K562 (cell line): Measurements from ENCODE around the gene EGFR. TPM values are rescaled to one million over a fixed set of nuclear protein-coding genes. Genes with fewer than 3 reads are reported as not detected.

Experiments
- ATAC-seq: fragments of 200-7000 bp; cut with Tn5 transposase; 3 replicates; pipeline ENCODE4 v1.9.1; 2020; ENCODE audit warnings: moderate library complexity
- BruUV-seq: library from RNA; stranded (reverse); fragments of 400-500 nt; replicated peaks from 2 replicates; lab custom pipeline; 2021; lab: Mats Ljungman, UMichigan
- CTCF ChIA-PET: fragments of 300-600 bp; formaldehyde crosslinking; extraction: SDS; loops from one replicate; lab custom pipeline; 2021; ENCODE audit warnings: low intra/inter-chr PET ratio; lab: Yijun Ruan, JAX
- POLR2A ChIA-PET: fragments of 300-600, 350-650 bp; sonication (Branson Sonifier 250); formaldehyde crosslinking; extraction: SDS; loops from one replicate; lab custom pipeline; 2021; ENCODE audit warnings: antibody characterized with exemption, inconsistent platforms; lab: Yijun Ruan, JAX
- DNase-seq, 4 experiments: peaks; one replicate each; pipeline versions ENCODE4 v3.0.0 to v3.0.0-alpha.2; 2011 to 2018; ENCODE audit warnings: low spot score in 3 of 4, mixed read lengths in 3 of 4; ENCODE audit errors: extremely low read depth in 1 of 4
- FAIRE-seq: peaks from 2 replicates; lab custom pipeline; 2011; peaks lifted over from hg19 to GRCh38; lab: Jason Lieb, UNC
- H2AFZ ChIP-seq: 2 replicates; pipeline ENCODE4 v1.6.0; 2011; ENCODE audit warnings: low read depth, low read length, control low read depth, inconsistent platforms
- H3K27ac ChIP-seq: fragments of 200-600 bp; 3 replicates; pipeline ENCODE4 v1.8.0; 2011; ENCODE audit warnings: low read depth, mild to moderate bottlenecking, control low read depth, inconsistent platforms, low read length, moderate library complexity, mixed read lengths; ENCODE audit errors: extremely low read depth
- H3K27me3 ChIP-seq, 2 experiments: fragments of 300-600 bp in 1 of 2; 2 replicates in 1 of 2; 3 replicates in 1 of 2; pipeline versions ENCODE4 v1.6.0 to v1.8.0; 2011; ENCODE audit warnings: inconsistent platforms in 2 of 2, low read length in 2 of 2, mild to moderate bottlenecking in 1 of 2, mixed read lengths in 1 of 2, moderate library complexity in 1 of 2; ENCODE audit not compliant: control insufficient read depth in 2 of 2, insufficient read depth in 2 of 2
- H3K36me3 ChIP-seq: fragments of 300-600 bp; 3 replicates; pipeline ENCODE4 v1.8.0; 2011; ENCODE audit warnings: mild to moderate bottlenecking, low read length, inconsistent platforms; ENCODE audit not compliant: control insufficient read depth, insufficient read depth
- H3K4me1 ChIP-seq, 2 experiments: fragments of 200-600 bp in 1 of 2; replicated peaks in 1 of 2; 2 replicates in 1 of 2; 3 replicates in 1 of 2; pipeline versions ENCODE4 v1.5.1 to v1.8.0; 2011; ENCODE audit warnings: inconsistent platforms in 2 of 2, low read length in 2 of 2, mild to moderate bottlenecking in 1 of 2, mixed read lengths in 1 of 2, moderate library complexity in 1 of 2; ENCODE audit not compliant: control insufficient read depth in 2 of 2, insufficient read depth in 2 of 2
- H3K4me2 ChIP-seq: 2 replicates; pipeline ENCODE4 v1.6.1; 2011; ENCODE audit warnings: low read length, control low read depth, inconsistent platforms, mixed read lengths; ENCODE audit not compliant: insufficient read depth
- H3K4me3 ChIP-seq: fragments of 200-600 bp; sonication (generic), shearing (Covaris generic); 2 replicates; pipeline ENCODE4 v1.5.1; 2016; ENCODE audit warnings: control low read depth, inconsistent platforms
- H3K79me2 ChIP-seq: fragments of 200-600 bp; 3 replicates; pipeline ENCODE4 v1.8.0; 2011; ENCODE audit warnings: low read length, inconsistent platforms; ENCODE audit not compliant: control insufficient read depth, insufficient read depth
- H3K9ac ChIP-seq, 2 experiments: 2 replicates each; pipeline versions ENCODE4 v1.6.0 to v1.6.1; 2011; ENCODE audit warnings: low read depth in 2 of 2, low read length in 2 of 2, control low read depth in 1 of 2, inconsistent platforms in 1 of 2, mild to moderate bottlenecking in 1 of 2, mixed read lengths in 1 of 2; ENCODE audit not compliant: insufficient read depth in 1 of 2
- H3K9me1 ChIP-seq: one replicate; pipeline ENCODE4 v1.6.0; 2011; ENCODE audit warnings: inconsistent platforms, mild to moderate bottlenecking, low read length, moderate library complexity; ENCODE audit not compliant: control insufficient read depth, insufficient read depth
- H3K9me3 ChIP-seq: replicated peaks from 2 replicates; pipeline ENCODE4 v1.5.1; 2011; ENCODE audit warnings: low read depth, low read length, inconsistent platforms; ENCODE audit not compliant: control insufficient read depth, insufficient read depth
- H4K20me1 ChIP-seq: replicated peaks from 2 replicates; pipeline ENCODE4 v1.6.1; 2011; ENCODE audit warnings: low read length, inconsistent platforms, mixed read lengths; ENCODE audit not compliant: control insufficient read depth, insufficient read depth
- BHLHE40 ChIP-seq: IDR thresholded peaks from 2 replicates; pipeline ENCODE4 v1.6.1; 2011; ENCODE audit warnings: low read length, improper control_type of control experiment
- CCNT2 ChIP-seq: IDR thresholded peaks from 2 replicates; pipeline ENCODE4 v1.6.1; 2011; ENCODE audit warnings: borderline replicate concordance, low read depth, mild to moderate bottlenecking, moderate library complexity, mixed read lengths, low read length; ENCODE audit not compliant: insufficient read length; ENCODE audit errors: extremely low read depth
- DEAF1 ChIP-seq: fragments of 450-650 bp; formaldehyde crosslinking; IDR thresholded peaks from 2 replicates; pipeline ENCODE4 v1.4.0; 2020; ENCODE audit warnings: mild to moderate bottlenecking, moderate library complexity
- DLX4 ChIP-seq: fragments of 250-450 bp; sonication (Bioruptor Pico); IDR thresholded peaks from 2 replicates; pipeline ENCODE4 v1.6.1; 2021; ENCODE audit warnings: mild to moderate bottlenecking
- NR2C2 ChIP-seq, 2 experiments: fragments of 200-800 bp in 1 of 2; sonication (Bioruptor generic) in 1 of 2; sonication (generic) in 1 of 2; formaldehyde crosslinking in 1 of 2; IDR thresholded peaks; 2 replicates each; pipeline versions ENCODE4 v1.6.1 to v1.8.0; 2016 to 2022; ENCODE audit warnings: mild to moderate bottlenecking in 1 of 2, missing compliant biosample characterization in 1 of 2, missing genetic modification characterization in 1 of 2, missing genetic modification reagents in 1 of 2
- SAFB ChIP-seq: fragments of 200-400 bp; formaldehyde crosslinking; IDR thresholded peaks from 2 replicates; pipeline ENCODE4 v1.6.1; 2017; ENCODE audit warnings: low read depth, low read length, borderline replicate concordance
- ZNF655 ChIP-seq: fragments of 250-450 bp; sonication (Bioruptor Pico); IDR thresholded peaks from 2 replicates; pipeline ENCODE4 v1.5.0; 2021
- WGBS: fragments of 100-300 bp; shearing (Covaris generic); methylation state at CpG from one replicate; pipeline ENCODE4 v1.1.6; 2016; ENCODE audit warnings: low coverage, mixed read lengths; ENCODE audit not compliant: insufficient coverage; ENCODE audit errors: missing lambda C conversion rate; 5-methylcytosine and 5-hydroxymethylcytosine counted together
- in situ Hi-C: fragments of 300-500 bp; cut with MboI; formaldehyde crosslinking; loops from 4 replicates; pipeline ENCODE4 v1.15.0; 2018; ENCODE audit warnings: inconsistent platforms, mixed read lengths
- intact Hi-C: fragments of 100-400 bp; cut with micrococcal nuclease; formaldehyde crosslinking; loops from 2 replicates; pipeline ENCODE4 v1.14.2; 2022
- polyA plus RNA-seq, 8 experiments: library from polyadenylated mRNA; depleted of rRNA in 4 of 8; stranded (reverse) in 5 of 8; unstranded in 3 of 8; fragments of >200 nt; fragmentation: Nextera tagmentation in 2 of 8; fragmentation: Illumina TruSeq in 1 of 8; extraction: Ambion mirVana in 2 of 8; extraction: Trizol in 1 of 8; gene quantifications; 2 replicates each; pipeline versions ENCODE4 v1.2.1 to v1.2.3, GENCODE V29; 2011 to 2014; ENCODE audit warnings: inconsistent platforms in 1 of 8, missing spikeins in 1 of 8
- total RNA-seq, 7 experiments: library from RNA; depleted of rRNA in 6 of 7; stranded (reverse); fragments of >200 nt in 6 of 7; fragmentation: Illumina TruSeq in 2 of 7; extraction: Trizol in 2 of 7; gene quantifications; 2 replicates each; pipeline versions ENCODE4 v1.2.1 to v1.2.3, GENCODE V29; 2011 to 2021; ENCODE audit warnings: low replicate concordance in 1 of 7

EGFR gene
- total and polyA plus RNA-seq, 9 of the 15 experiments (the other 6 are each of a cell fraction or from before 2014, with no cell fraction given): 0.13 TPM; not detected in 8

- in situ Hi-C loops (no loop called here), intact Hi-C loops (no loop called here)
- BruUV-seq: no TSS peak
- no peak for ATAC-seq
- no peaks in the 10 kb centered on the region for H3K79me2 ChIP-seq
- H2AFZ ChIP-seq: no peak overlapping the region
- H3K4me3 ChIP-seq: no peak overlapping the region
- POLR2A ChIA-PET: interaction anchor here (0.9 kb wide), 1 partner anchor 8 kb away, joined by 6 read pairs; no protein-coding TSS in a partner anchor
- WGBS: 0% methylated on average over 7 of the region's 11 CpGs
- no peaks in the 10 kb centered on the region for H3K4me1 ChIP-seq
- H3K9ac ChIP-seq: no peak overlapping the region
- CTCF ChIA-PET: no interaction called here
- H3K27me3 ChIP-seq: peaks cover 0 to 15% of the 10 kb centered on the region in 2 experiments; a peak in 2 of 5 replicates
- FAIRE-seq: no peak
- no peak overlapping the region for H3K4me2 ChIP-seq
- no peaks in the 10 kb centered on the region for H3K9me1 ChIP-seq
- H3K27ac ChIP-seq: no peak overlapping the region
- TF ChIP-seq DEAF1 (CRISPR knock-in tag) (no peak), SAFB (no peak), ZNF655 (CRISPR knock-in tag) (no peak), NR2C2 (CRISPR knock-in tag; IDR thresholded peaks at IDR 0.05) (no peak), NR2C2 (tag; IDR thresholded peaks at IDR 0.05) (no peak), CCNT2 (no peak), BHLHE40 (no peak), DLX4 (no peak)
- TF ChIP-seq, all 486 proteins: peak for 0
- H4K20me1 ChIP-seq: no peaks in the 10 kb centered on the region
- H3K9me3 ChIP-seq: 0 out of 2 replicates have a peak, but pooled peaks cover 8% of the 10 kb centered on the region
- H3K36me3 ChIP-seq: no peaks in the 10 kb centered on the region
- DNase-seq: no peak
Measured at GRCh38 chr7:55200441-55200840, 181.6 kb downstream of the EGFR start.
